ENCODE measurements around the gene AGBL5.
A peak's percentile ranks its signal among the peaks of the same experiment; 100 is the strongest.

The AGBL5 gene

DNA sequence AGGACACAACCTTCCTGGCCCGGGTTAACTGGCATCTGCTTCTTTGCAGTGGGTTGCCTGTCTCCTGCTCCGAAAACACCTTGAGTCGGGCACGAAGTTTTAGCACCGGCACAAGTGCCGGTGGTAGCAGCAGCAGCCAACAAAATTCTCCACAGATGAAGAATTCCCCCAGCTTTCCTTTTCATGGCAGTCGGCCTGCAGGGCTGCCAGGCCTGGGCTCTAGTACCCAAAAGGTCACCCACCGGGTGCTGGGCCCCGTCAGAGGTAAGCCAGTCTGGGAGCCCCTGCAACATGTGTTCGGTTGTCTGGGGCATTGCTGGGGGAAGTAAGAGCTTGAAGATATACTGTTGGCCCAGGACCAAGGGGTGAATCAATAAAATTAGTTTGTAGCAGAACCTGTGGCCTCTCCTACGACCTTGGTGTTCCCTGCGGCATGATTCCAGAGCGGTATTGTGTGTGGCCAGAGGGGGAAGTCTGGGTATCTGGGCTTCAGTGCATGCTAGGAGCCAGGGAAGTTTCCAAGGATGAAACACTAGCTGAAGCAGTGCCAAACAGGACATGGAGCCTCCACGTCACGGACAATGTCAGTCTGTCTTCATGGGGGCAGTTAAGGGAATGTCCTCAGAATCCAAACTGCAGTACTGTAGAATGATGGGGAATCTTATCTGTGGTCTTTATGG, 7.8 kb downstream of the AGBL5 start:
- Histone ChIP-seq H3K4me1 (ENCODE audit: control insufficient read depth, insufficient read depth, low read length) (no peaks in the 10 kb centered on the region), H3K36me3 (ENCODE audit: control insufficient read depth in 2 of 2, insufficient read depth in 1 of 2, low read length in 2 of 2) (peaks cover 14 to 84% of the 10 kb centered on the region in 2 experiments), H3K27ac (ENCODE audit: extremely low read depth, low read depth, low read length) (no peak overlapping the region), H3K4me3 (ENCODE audit: low read depth, low read length) (no peak overlapping the region), H3K9me3 (ENCODE audit: control insufficient read depth, insufficient read depth, low read depth, low read length) (no peaks in the 10 kb centered on the region)
- POLR2A ChIA-PET, result interaction anchor here (0.6 to 3.6 kb wide), 4 partner anchors 8 to 12 kb away, joined by 3 to 22 read pairs (median 8); partner anchors contain the start of genes AGBL5 and OST4
- CTCF ChIA-PET, result interaction anchor here (1.3 kb wide), 1 partner anchor 206 kb away, joined by 5 read pairs; no protein-coding TSS in a partner anchor
- TF ChIP-seq, protein P1, sequence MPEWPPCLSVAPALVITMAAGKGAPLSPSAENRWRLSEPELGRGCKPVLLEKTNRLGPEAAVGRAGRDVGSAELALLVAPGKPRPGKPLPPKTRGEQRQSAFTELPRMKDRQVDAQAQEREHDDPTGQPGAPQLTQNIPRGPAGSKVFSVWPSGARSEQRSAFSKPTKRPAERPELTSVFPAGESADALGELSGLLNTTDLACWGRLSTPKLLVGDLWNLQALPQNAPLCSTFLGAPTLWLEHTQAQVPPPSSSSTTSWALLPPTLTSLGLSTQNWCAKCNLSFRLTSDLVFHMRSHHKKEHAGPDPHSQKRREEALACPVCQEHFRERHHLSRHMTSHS (tag by site-specific recombination; IDR thresholded peaks at IDR 0.05), result no peak
- TF ChIP-seq ZNF571 (tag by site-specific recombination; IDR thresholded peaks at IDR 0.05) (no peak), ZNF341 (tag by site-specific recombination; IDR thresholded peaks at IDR 0.05; ENCODE audit: low read depth) (no peak), ZSCAN23 (tag by site-specific recombination; IDR thresholded peaks at IDR 0.05) (no peak)

DNA sequence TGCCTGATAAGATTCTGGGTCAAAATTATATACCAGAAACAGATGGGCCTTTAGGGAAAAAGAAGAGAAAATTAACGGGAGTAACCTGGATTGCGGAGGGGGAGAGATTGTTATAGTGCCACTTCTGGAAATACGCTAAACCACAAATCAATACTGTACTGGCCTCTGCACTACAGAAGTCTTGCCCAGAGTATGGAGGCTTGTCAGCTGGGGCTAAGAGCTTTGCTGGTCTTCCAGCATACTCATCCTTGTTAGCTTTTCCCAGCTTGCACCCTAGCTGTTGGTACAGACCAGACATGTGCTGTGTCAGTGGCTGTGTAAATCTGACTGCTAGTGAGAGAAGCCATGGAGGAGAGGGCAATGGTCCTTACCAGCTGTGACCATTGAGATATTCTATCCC, 8.9 kb downstream of the AGBL5 start:
- CTCF ChIA-PET, result interaction anchor here (0.6 to 1.3 kb wide), 2 partner anchors 20 to 207 kb away, joined by 3 to 5 read pairs; no protein-coding TSS in a partner anchor
- POLR2A ChIA-PET, result interaction anchor here (0.6 to 3.6 kb wide), 7 partner anchors 8 to 200 kb away, joined by 3 to 22 read pairs (median 4); partner anchors contain the start of genes AGBL5 and OST4
- no peaks in the 10 kb centered on the region for H3K9me3 ChIP-seq (ENCODE audit: control insufficient read depth, insufficient read depth, low read depth, low read length)

DNA sequence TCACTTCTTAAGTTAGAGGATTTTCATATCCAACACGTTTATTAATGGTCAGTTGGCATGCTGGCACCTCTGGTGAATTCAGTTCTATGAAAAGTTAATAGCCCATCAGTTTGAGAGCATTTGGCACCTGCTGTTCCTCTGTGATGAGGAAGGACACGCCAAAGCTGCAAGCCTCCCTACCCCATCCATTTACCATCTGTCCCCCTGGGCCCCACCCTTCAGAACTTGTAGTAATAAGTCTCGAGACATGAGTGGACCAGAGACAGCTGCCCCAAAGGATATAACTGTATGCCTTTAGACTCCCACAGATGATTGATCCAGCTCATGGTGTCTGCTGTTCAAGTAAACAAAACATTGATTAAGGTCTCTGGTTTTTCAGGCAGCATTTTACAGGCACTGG, 13.7 kb downstream of the AGBL5 start:
- ChIA-PET CTCF (interaction anchor here (0.7 kb wide), 1 partner anchor 1688 kb away, joined by 3 read pairs; no protein-coding TSS in a partner anchor), POLR2A (interaction anchor here (0.7 to 6.5 kb wide), 4 partner anchors 10 to 33 kb away, joined by 3 to 31 read pairs (median 10); partner anchors contain the start of gene AGBL5)
- peaks cover 0 to 74% of the 10 kb centered on the region in 2 experiments for H3K36me3 ChIP-seq (ENCODE audit: control insufficient read depth in 2 of 2, insufficient read depth in 1 of 2, low read length in 2 of 2)

More for the DNA sequence above, 8.9 kb downstream of the AGBL5 start:
- no peak for TF ChIP-seq ZNF10 (tag by site-specific recombination; IDR thresholded peaks at IDR 0.05)
- TF ChIP-seq, protein P2, sequence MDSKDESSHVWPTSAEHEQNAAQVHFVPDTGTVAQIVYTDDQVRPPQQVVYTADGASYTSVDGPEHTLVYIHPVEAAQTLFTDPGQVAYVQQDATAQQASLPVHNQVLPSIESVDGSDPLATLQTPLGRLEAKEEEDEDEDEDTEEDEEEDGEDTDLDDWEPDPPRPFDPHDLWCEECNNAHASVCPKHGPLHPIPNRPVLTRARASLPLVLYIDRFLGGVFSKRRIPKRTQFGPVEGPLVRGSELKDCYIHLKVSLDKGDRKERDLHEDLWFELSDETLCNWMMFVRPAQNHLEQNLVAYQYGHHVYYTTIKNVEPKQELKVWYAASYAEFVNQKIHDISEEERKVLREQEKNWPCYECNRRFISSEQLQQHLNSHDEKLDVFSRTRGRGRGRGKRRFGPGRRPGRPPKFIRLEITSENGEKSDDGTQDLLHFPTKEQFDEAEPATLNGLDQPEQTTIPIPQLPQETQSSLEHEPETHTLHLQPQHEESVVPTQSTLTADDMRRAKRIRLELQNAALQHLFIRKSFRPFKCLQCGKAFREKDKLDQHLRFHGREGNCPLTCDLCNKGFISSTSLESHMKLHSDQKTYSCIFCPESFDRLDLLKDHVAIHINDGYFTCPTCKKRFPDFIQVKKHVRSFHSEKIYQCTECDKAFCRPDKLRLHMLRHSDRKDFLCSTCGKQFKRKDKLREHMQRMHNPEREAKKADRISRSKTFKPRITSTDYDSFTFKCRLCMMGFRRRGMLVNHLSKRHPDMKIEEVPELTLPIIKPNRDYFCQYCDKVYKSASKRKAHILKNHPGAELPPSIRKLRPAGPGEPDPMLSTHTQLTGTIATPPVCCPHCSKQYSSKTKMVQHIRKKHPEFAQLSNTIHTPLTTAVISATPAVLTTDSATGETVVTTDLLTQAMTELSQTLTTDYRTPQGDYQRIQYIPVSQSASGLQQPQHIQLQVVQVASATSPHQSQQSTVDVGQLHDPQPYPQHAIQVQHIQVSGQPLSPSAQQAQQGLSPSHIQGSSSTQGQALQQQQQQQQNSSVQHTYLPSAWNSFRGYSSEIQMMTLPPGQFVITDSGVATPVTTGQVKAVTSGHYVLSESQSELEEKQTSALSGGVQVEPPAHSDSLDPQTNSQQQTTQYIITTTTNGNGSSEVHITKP (tag by site-specific recombination; IDR thresholded peaks at IDR 0.05), result peak; percentile 70
- no peak overlapping the region for H3K4me3 ChIP-seq (ENCODE audit: low read depth, low read length)
- H3K4me1 ChIP-seq (ENCODE audit: control insufficient read depth, insufficient read depth, low read length), result no peaks in the 10 kb centered on the region
- peaks cover 8 to 81% of the 10 kb centered on the region in 2 experiments for H3K36me3 ChIP-seq (ENCODE audit: control insufficient read depth in 2 of 2, insufficient read depth in 1 of 2, low read length in 2 of 2)
- H3K27ac ChIP-seq (ENCODE audit: extremely low read depth, low read depth, low read length), result no peak overlapping the region

More for the DNA sequence above, 13.7 kb downstream of the AGBL5 start:
- TF ChIP-seq YY2 (tag by site-specific recombination; IDR thresholded peaks at IDR 0.05) (no peak), GFI1B (tag by site-specific recombination; IDR thresholded peaks at IDR 0.05) (no peak), ZNF830 (tag by site-specific recombination; IDR thresholded peaks at IDR 0.05; ENCODE audit: low read depth) (no peak), ZNF169 (tag by site-specific recombination; IDR thresholded peaks at IDR 0.05) (no peak), GLI4 (tag by site-specific recombination; IDR thresholded peaks at IDR 0.05) (no peak), ZNF302 (tag by site-specific recombination; IDR thresholded peaks at IDR 0.05; ENCODE audit: low read depth) (no peak), ZIC2 (tag by site-specific recombination; IDR thresholded peaks at IDR 0.05) (no peak), KLF1 (tag by site-specific recombination; IDR thresholded peaks at IDR 0.05) (no peak), ZSCAN16 (tag by site-specific recombination; IDR thresholded peaks at IDR 0.05) (no peak), OVOL3 (tag by site-specific recombination; IDR thresholded peaks at IDR 0.05) (no peak), ZNF16 (tag by site-specific recombination; IDR thresholded peaks at IDR 0.05; ENCODE audit: low read depth) (no peak), ZNF677 (tag by site-specific recombination; IDR thresholded peaks at IDR 0.05) (no peak)
- TF ChIP-seq, protein P3, sequence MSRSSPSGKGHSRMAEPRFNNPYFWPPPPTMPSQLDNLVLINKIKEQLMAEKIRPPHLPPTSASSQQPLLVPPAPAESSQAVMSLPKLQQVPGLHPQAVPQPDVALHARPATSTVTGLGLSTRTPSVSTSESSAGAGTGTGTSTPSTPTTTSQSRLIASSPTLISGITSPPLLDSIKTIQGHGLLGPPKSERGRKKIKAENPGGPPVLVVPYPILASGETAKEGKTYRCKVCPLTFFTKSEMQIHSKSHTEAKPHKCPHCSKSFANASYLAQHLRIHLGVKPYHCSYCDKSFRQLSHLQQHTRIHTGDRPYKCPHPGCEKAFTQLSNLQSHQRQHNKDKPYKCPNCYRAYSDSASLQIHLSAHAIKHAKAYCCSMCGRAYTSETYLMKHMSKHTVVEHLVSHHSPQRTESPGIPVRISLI (tag by site-specific recombination; IDR thresholded peaks at IDR 0.05), result no peak
- TF ChIP-seq, protein P4, sequence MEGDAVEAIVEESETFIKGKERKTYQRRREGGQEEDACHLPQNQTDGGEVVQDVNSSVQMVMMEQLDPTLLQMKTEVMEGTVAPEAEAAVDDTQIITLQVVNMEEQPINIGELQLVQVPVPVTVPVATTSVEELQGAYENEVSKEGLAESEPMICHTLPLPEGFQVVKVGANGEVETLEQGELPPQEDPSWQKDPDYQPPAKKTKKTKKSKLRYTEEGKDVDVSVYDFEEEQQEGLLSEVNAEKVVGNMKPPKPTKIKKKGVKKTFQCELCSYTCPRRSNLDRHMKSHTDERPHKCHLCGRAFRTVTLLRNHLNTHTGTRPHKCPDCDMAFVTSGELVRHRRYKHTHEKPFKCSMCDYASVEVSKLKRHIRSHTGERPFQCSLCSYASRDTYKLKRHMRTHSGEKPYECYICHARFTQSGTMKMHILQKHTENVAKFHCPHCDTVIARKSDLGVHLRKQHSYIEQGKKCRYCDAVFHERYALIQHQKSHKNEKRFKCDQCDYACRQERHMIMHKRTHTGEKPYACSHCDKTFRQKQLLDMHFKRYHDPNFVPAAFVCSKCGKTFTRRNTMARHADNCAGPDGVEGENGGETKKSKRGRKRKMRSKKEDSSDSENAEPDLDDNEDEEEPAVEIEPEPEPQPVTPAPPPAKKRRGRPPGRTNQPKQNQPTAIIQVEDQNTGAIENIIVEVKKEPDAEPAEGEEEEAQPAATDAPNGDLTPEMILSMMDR (tag by site-specific recombination; IDR thresholded peaks at IDR 0.05), result no peak
- H3K27ac ChIP-seq (ENCODE audit: extremely low read depth, low read depth, low read length), result no peak overlapping the region
- 0 out of 2 replicates have a peak, but pooled peaks cover under 1% of the 10 kb centered on the region for H3K4me1 ChIP-seq (ENCODE audit: control insufficient read depth, insufficient read depth, low read length)
- H3K4me3 ChIP-seq (ENCODE audit: low read depth, low read length), result no peak overlapping the region
- H3K9me3 ChIP-seq (ENCODE audit: control insufficient read depth, insufficient read depth, low read depth, low read length), result no peaks in the 10 kb centered on the region

Measured in HEK293 (cell line).